Mesodermal cell (in vitro differentiated cells): ENCODE results near the gene MATK.
"Not testable (repeated sequence)": the region's sequence is repeated elsewhere in the genome, so short reads cannot be mapped to it uniquely, and the experiment has no call there.

Experiments used
- H3K27ac ChIP-seq: 2 replicates; pipeline ENCODE4 v1.7.0; 2013; ENCODE audit warnings: mild to moderate bottlenecking, low read depth, low read length, moderate library complexity; ENCODE audit not compliant: severe bottlenecking
- H3K36me3 ChIP-seq: 2 replicates; pipeline ENCODE4 v1.7.1; 2013; ENCODE audit warnings: mild to moderate bottlenecking, low read length, moderate library complexity; ENCODE audit not compliant: control insufficient read depth, insufficient read depth
- H3K4me1 ChIP-seq: one replicate; pipeline ENCODE4 v1.7.1; 2013; ENCODE audit warnings: mild to moderate bottlenecking, low read length; ENCODE audit not compliant: insufficient read depth, control insufficient read depth, poor library complexity, severe bottlenecking
- H3K4me3 ChIP-seq: 2 replicates; pipeline ENCODE4 v1.7.0; 2013; ENCODE audit warnings: low read length, control low read depth, mild to moderate bottlenecking; ENCODE audit not compliant: insufficient read depth, poor library complexity, severe bottlenecking; ENCODE audit errors: extremely low read depth
- H3K9me3 ChIP-seq: 2 replicates; pipeline ENCODE4 v1.7.1; 2013; ENCODE audit warnings: mild to moderate bottlenecking, low read length, moderate library complexity; ENCODE audit not compliant: control insufficient read depth
- WGBS, 2 experiments: methylation state at CpG; one replicate each; pipeline ENCODE4 v1.1.5; 2013; ENCODE audit warnings: missing lambda C conversion rate in 2 of 2; ENCODE audit not compliant: insufficient coverage in 2 of 2; 5-methylcytosine and 5-hydroxymethylcytosine counted together

MATK gene

GRCh38 chr19:3825286-3825956 is 39.2 kb upstream of the MATK start:
- H3K9me3 ChIP-seq = no peaks in the 10 kb centered on the region
- H3K27ac ChIP-seq = no peak overlapping the region
- no peaks in the 10 kb centered on the region for H3K4me1 ChIP-seq
- WGBS, 2 experiments = 90 to 93% methylated on average over 22 to 29 of the region's 32 CpGs
- no peaks in the 10 kb centered on the region for H3K36me3 ChIP-seq
- H3K4me3 ChIP-seq = no peak overlapping the region

- peaks cover 4% of the 10 kb centered on the region for H3K4me1 ChIP-seq
- H3K4me3 ChIP-seq = no peak overlapping the region
- WGBS, 2 experiments = 82 to 89% methylated on average over 9 to 10 of the region's 10 CpGs
- H3K9me3 ChIP-seq = no peaks in the 10 kb centered on the region
- no peaks in the 10 kb centered on the region for H3K36me3 ChIP-seq
- H3K27ac ChIP-seq = no peak overlapping the region
Observed at GRCh38 chr19:3823350-3823713, 37.2 kb upstream of the MATK start.

- Histone ChIP-seq H3K36me3 (no peaks in the 10 kb centered on the region), H3K4me3 (no peak overlapping the region), H3K9me3 (no peaks in the 10 kb centered on the region), H3K27ac (no peak overlapping the region), H3K4me1 (peaks cover 4% of the 10 kb centered on the region)
- WGBS, 2 experiments = 86 to 92% methylated on average over 19 to 20 of the region's 26 CpGs
Observed at GRCh38 chr19:3822683-3823349, 36.6 kb upstream of the MATK start.

GRCh38 chr19:3821857-3822364 is 35.7 kb upstream of the MATK start:
- peaks cover 4% of the 10 kb centered on the region for H3K4me1 ChIP-seq
- 32 to 35% methylated on average over 42 of the region's 43 CpGs for WGBS, 2 experiments
- H3K27ac ChIP-seq = no peak overlapping the region
- H3K4me3 ChIP-seq = no peak overlapping the region
- H3K9me3 ChIP-seq = no peaks in the 10 kb centered on the region
- no peaks in the 10 kb centered on the region for H3K36me3 ChIP-seq

DNA sequence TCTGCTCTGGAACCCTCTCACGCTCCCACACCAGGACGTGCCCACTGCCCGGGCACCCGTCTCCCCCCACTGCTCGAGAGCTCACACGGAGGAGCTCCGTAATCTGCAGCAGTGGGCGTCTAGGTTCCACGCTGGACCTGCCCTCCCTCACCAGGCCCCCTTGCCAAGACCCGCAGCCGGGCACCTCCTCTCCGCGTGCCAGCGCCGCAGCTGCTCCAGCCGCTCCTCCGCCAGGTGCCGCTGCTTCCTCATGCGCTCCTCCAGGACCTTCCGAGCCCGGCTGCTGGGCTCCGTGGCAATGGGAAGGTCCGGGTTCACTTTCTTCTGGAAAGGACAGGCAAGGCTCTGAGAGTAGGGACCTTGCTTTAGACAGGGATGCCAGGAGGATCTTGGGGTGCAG is 35.0 kb upstream of the MATK start:
- WGBS, 2 experiments = 93% methylated on average over 16 to 23 of the region's 23 CpGs
- Histone ChIP-seq H3K9me3 (no peaks in the 10 kb centered on the region), H3K36me3 (no peaks in the 10 kb centered on the region), H3K27ac (no peak overlapping the region), H3K4me3 (no peak overlapping the region), H3K4me1 (peaks cover 4% of the 10 kb centered on the region)

- Histone ChIP-seq H3K4me3 (no peak overlapping the region), H3K9me3 (no peaks in the 10 kb centered on the region), H3K27ac (no peak overlapping the region), H3K36me3 (no peaks in the 10 kb centered on the region), H3K4me1 (peaks cover 4% of the 10 kb centered on the region)
- 95 to 97% methylated on average over 18 to 19 of the region's 19 CpGs for WGBS, 2 experiments
Observed at GRCh38 chr19:3819989-3820388, 33.8 kb upstream of the MATK start.

GRCh38 chr19:3818918-3819317 is 32.7 kb upstream of the MATK start:
- WGBS, 2 experiments = 92 to 93% methylated on average over 26 to 31 of the region's 31 CpGs
- H3K4me3 ChIP-seq = no peak overlapping the region
- H3K36me3 ChIP-seq = no peaks in the 10 kb centered on the region

DNA sequence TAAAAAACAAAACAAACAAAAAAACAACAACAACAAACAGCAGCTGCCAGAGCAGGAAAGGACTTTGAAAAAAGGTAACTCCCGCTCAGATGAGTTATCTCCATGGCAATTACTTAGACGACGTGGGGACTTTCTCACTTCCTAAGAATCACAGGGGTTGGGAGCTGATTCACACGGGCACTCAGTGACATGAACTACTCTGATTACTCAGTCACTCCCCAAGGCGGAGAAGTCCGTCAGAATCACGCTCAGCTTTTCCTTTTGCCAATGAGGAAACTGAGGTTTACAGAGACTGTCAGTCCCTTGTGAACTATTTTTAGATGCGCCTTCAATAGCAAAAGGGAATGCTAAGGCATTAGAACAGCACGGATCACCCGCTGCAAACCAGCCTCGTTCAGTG is 32.3 kb upstream of the MATK start:
- Histone ChIP-seq H3K9me3 (no peaks in the 10 kb centered on the region), H3K4me1 (peaks cover 4% of the 10 kb centered on the region), H3K27ac (no peak overlapping the region), H3K4me3 (no peak overlapping the region), H3K36me3 (no peaks in the 10 kb centered on the region)
- 77 to 78% methylated on average over 10 to 11 of the region's 11 CpGs for WGBS, 2 experiments

More at GRCh38 chr19:3818918-3819317, 32.7 kb upstream of the MATK start:
- H3K27ac ChIP-seq = no peak overlapping the region
- H3K4me1 ChIP-seq = peaks cover 4% of the 10 kb centered on the region
- no peaks in the 10 kb centered on the region for H3K9me3 ChIP-seq

GRCh38 chr19:3817761-3818160 is 31.6 kb upstream of the MATK start:
- no peak overlapping the region for H3K4me3 ChIP-seq
- WGBS, 2 experiments = 91 to 95% methylated on average over 7 to 8 of the region's 8 CpGs
- no peaks in the 10 kb centered on the region for H3K9me3 ChIP-seq
- H3K36me3 ChIP-seq = no peaks in the 10 kb centered on the region
- H3K27ac ChIP-seq = no peak overlapping the region
- peaks cover 8% of the 10 kb centered on the region for H3K4me1 ChIP-seq

- Histone ChIP-seq H3K36me3 (no peaks in the 10 kb centered on the region), H3K4me1 (peaks cover 13% of the 10 kb centered on the region), H3K9me3 (no peaks in the 10 kb centered on the region), H3K4me3 (no peak overlapping the region), H3K27ac (no peak overlapping the region)
- 91 to 93% methylated on average over 45 of the region's 45 CpGs for WGBS, 2 experiments
Observed at GRCh38 chr19:3816566-3817218, 30.5 kb upstream of the MATK start.

DNA sequence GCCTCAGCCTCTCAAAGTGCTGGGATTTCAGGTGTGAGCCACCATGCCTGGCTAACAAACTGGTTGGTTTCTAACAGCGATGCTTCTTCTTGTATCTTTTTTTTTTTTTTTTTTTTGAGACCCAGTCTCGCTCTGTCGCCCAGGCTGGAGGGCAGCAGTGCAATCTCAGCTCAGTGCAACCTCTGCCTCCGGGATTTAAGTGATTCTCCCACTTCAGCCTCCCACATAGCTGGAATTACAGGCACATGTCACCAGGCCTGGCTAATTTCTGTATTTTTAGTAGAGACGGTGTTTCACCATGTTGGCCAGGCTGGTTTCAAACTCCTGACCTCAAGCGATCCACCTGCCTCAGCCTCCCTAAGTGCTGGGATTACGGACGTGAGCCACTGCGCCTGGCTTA is 30.0 kb upstream of the MATK start:
- H3K4me3 ChIP-seq, H3K27ac ChIP-seq, H3K9me3 ChIP-seq, H3K36me3 ChIP-seq: not testable (repeated sequence)
- 86 to 93% methylated on average over 6 to 9 of the region's 9 CpGs for WGBS, 2 experiments
- peaks cover 13% of the 10 kb centered on the region for H3K4me1 ChIP-seq
